ENCODE results near the gene TIMP2. TPM values are rescaled to one million over a fixed set of nuclear protein-coding genes. Genes with fewer than 3 reads are reported as not detected.

TIMP2 gene
- total RNA-seq, 1 experiment from 2014 or later = 62.4 TPM

- intact Hi-C loops (cut with micrococcal nuclease; ENCODE audit: unreplicated experiment) (loop anchor here (2.0 kb wide), 1 partner anchor 103 kb away; no protein-coding TSS in a partner anchor), in situ Hi-C loops (cut with HindIII; ENCODE audit: low pct_unique_long_range_greater_than_20kb, low sequenced_read_pairs) (no loop called here)
- H3K27ac ChIP-seq (ENCODE audit: low read length) = no peak overlapping the region
These were observed 44.7 kb upstream of the TIMP2 start for GRCh38 chr17:78969865-78970264.

GRCh38 chr17:78967782-78968362, 42.7 kb upstream of the TIMP2 start:
- BruUV-seq (replicated peaks) = no TSS peak
- Histone ChIP-seq H3K4me3 (ENCODE audit: low read depth in 2 of 2, low read length in 2 of 2) (no peak overlapping the region), H3K4me1 (ENCODE audit: control insufficient read depth, insufficient read depth, low read length) (no peaks in the 10 kb centered on the region; the same call in 1 of the 2 replicates), H3K27ac (ENCODE audit: low read length) (no peak overlapping the region), H3K27me3 (ENCODE audit: control insufficient read depth, insufficient read depth, low read length) (no peaks in the 10 kb centered on the region), H3K9me3 (ENCODE audit: control insufficient read depth, insufficient read depth, low read depth, low read length) (no peaks in the 10 kb centered on the region), H3K36me3 (ENCODE audit: control insufficient read depth, insufficient read depth, low read length) (no peaks in the 10 kb centered on the region)
- DNase-seq (ENCODE audit: low read depth, low spot score) (no peak), ATAC-seq (no peak)
- POLR2A ChIA-PET = no interaction called here
- intact Hi-C loops (cut with micrococcal nuclease; ENCODE audit: unreplicated experiment) (no loop called here), in situ Hi-C loops (cut with HindIII; ENCODE audit: low pct_unique_long_range_greater_than_20kb, low sequenced_read_pairs) (no loop called here)
- CTCF ChIA-PET = interaction anchor here (0.6 to 0.7 kb wide), 2 partner anchors 101 to 102 kb away, joined by 3 read pairs; no protein-coding TSS in a partner anchor
- no peak for TF ChIP-seq CTCF (IDR thresholded peaks at IDR 0.05)
- TF ChIP-seq SIN3A (IDR thresholded peaks at IDR 0.05; ENCODE audit: borderline replicate concordance, insufficient read depth, low read depth, low read length) = no peak
- TF ChIP-seq TCF7L2 (IDR thresholded peaks at IDR 0.05; ENCODE audit: low read depth, low read length) = no peak
- no peak for TF ChIP-seq POLR2AphosphoS5 (IDR thresholded peaks at IDR 0.05; ENCODE audit: low read depth, low read length)
- no peak for TF ChIP-seq REST (IDR thresholded peaks at IDR 0.05; ENCODE audit: insufficient read depth in 1 of 2, low read depth in 2 of 2, low read length in 1 of 2)

More at GRCh38 chr17:78969865-78970264, 44.7 kb upstream of the TIMP2 start:
- ATAC-seq (no peak), DNase-seq (ENCODE audit: low read depth, low spot score) (no peak)
- POLR2A ChIA-PET = no interaction called here
- H3K4me1 ChIP-seq (ENCODE audit: control insufficient read depth, insufficient read depth, low read length) = peaks cover 5% of the 10 kb centered on the region; the same call in 1 of the 2 replicates
- H3K36me3 ChIP-seq (ENCODE audit: control insufficient read depth, insufficient read depth, low read length) = no peaks in the 10 kb centered on the region
- CTCF ChIA-PET = interaction anchor here (3.0 kb wide), 1 partner anchor 104 kb away, joined by 33 read pairs; no protein-coding TSS in a partner anchor
- no peak for TF ChIP-seq POLR2AphosphoS5 (IDR thresholded peaks at IDR 0.05; ENCODE audit: low read depth, low read length)
- TF ChIP-seq SIN3A (IDR thresholded peaks at IDR 0.05; ENCODE audit: borderline replicate concordance, insufficient read depth, low read depth, low read length) = no peak
- TF ChIP-seq TCF7L2 (IDR thresholded peaks at IDR 0.05; ENCODE audit: low read depth, low read length) = no peak
- TF ChIP-seq REST (IDR thresholded peaks at IDR 0.05; ENCODE audit: insufficient read depth in 1 of 2, low read depth in 2 of 2, low read length in 1 of 2) = no peak
- no peak for TF ChIP-seq CTCF (IDR thresholded peaks at IDR 0.05)
- no peaks in the 10 kb centered on the region for H3K27me3 ChIP-seq (ENCODE audit: control insufficient read depth, insufficient read depth, low read length)
- H3K4me3 ChIP-seq (ENCODE audit: low read depth in 2 of 2, low read length in 2 of 2) = no peak overlapping the region
- H3K9me3 ChIP-seq (ENCODE audit: control insufficient read depth, insufficient read depth, low read depth, low read length) = no peaks in the 10 kb centered on the region
- no TSS peak for BruUV-seq (replicated peaks)
